ENCODE data around the gene TREM1. TPM values are rescaled to one million over a fixed set of nuclear protein-coding genes. Genes with fewer than 3 reads are reported as not detected.

TREM1 gene
- 0.25 TPM for total RNA-seq

DNA sequence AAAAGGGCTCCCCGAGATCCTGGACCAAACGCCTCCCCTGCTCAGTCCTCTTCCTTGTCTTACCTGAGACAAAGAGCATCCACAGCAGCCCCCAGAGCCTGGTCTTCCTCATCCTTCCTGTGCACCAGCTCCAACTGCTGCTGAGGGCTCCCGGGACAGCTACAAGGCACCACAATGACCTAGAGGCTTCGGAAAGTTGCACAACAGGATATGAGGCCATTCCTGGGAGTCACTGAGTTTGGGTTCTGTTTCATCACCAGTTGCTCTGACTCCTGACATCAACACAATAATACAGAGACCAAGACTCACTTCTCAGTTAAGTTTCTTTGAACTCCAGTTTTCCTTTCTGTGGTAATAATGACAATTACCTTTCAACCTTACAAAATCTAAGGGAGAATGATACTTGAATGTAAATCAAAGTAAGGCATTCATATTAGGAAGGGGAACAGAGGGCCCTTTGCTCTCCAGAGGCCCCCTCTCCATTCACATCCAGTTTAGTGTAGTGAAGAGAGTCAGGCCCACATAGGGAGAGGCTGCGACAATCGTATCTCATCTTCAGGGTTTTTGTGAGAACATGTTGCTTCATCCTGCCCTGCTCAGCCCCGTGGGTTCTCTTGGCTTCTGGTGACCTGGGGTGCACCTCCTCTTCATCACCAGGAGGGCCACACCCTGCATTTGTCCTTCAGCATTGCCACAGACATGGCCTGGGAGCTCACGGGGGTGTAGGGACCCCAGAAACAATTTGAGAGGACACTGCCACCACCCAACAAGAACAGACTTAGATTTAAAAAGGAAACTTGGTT lies at the start of gene TREM1:
TSS of gene TREM1 (minus strand) at position 139 of the 803 bp plus-strand sequence. CDS start at position 112, 27 bp downstream.
- DNase-seq (ENCODE audit: low spot score) = no peak
- peak; percentile 48 for ATAC-seq

DNA sequence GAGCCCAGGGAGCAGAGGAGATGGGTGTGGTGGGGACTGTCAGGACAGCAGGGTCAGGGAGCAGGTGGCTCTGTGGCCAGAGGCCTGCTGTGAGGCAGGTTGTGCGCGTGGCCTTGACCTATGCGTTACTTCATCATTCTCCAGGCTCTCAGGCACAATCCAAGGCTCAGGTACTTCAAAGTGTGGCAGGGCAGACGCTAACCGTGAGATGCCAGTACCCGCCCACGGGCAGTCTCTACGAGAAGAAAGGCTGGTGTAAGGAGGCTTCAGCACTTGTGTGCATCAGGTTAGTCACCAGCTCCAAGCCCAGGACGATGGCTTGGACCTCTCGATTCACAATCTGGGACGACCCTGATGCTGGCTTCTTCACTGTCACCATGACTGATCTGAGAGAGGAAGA lies 49.5 kb upstream of the TREM1 start:
- no peak for DNase-seq (ENCODE audit: low spot score)
- ATAC-seq = no peak

DNA sequence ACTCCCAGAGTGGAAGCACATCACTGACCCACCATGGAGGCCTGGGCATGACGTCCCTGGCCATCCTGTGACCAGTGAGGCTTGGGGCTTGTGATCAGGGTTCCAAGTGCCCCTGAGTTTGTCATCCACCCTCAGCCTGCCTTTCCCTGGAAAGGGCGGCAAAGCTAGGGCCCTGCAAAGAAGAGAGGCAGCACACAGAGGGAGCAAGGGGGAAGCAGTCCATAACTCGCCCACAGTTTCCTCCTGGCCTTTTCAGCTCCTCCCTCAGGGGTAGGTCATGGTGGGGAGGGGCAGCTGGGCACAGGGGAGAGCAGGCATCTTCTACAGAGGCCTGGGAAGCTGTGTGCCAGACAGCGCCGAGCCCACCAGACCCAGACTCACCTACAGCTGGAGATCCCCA lies 48.8 kb upstream of the TREM1 start, which contains the start of gene NCR2:
TSS of gene NCR2 (plus strand) at position 313 of the 400 bp plus-strand sequence. CDS start 269 bp downstream, outside the sequence.
- DNase-seq (ENCODE audit: low spot score) (no peak), ATAC-seq (no peak)

DNA sequence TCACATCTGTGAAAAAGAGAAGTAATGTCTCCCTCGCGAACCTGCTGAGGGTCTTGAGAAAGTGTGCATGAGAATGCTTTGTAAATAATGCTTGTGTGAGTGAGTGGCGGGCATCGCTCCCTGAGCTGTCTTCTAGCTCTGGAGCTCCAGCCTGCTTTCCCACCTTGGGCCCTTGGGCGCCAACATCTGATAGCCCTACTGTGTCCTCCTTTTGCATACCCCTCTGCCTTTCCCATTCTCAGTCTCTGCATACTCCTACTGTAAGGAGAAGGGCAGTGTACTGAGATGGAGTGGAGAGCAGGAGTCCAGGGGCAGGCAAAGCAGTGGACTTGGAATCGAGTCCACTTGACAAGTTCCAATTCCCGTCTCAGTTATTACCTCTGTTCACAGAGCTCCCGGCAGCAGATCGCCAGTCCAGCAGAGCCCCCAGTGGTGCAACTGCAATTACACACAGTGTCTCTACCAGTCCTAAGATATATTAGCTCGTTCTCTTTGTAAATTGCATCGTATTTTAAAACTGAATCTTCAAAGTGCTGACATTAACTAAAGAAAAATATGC lies 48.1 kb upstream of the TREM1 start:
- no peak for ATAC-seq
- no peak for DNase-seq (ENCODE audit: low spot score)

DNA sequence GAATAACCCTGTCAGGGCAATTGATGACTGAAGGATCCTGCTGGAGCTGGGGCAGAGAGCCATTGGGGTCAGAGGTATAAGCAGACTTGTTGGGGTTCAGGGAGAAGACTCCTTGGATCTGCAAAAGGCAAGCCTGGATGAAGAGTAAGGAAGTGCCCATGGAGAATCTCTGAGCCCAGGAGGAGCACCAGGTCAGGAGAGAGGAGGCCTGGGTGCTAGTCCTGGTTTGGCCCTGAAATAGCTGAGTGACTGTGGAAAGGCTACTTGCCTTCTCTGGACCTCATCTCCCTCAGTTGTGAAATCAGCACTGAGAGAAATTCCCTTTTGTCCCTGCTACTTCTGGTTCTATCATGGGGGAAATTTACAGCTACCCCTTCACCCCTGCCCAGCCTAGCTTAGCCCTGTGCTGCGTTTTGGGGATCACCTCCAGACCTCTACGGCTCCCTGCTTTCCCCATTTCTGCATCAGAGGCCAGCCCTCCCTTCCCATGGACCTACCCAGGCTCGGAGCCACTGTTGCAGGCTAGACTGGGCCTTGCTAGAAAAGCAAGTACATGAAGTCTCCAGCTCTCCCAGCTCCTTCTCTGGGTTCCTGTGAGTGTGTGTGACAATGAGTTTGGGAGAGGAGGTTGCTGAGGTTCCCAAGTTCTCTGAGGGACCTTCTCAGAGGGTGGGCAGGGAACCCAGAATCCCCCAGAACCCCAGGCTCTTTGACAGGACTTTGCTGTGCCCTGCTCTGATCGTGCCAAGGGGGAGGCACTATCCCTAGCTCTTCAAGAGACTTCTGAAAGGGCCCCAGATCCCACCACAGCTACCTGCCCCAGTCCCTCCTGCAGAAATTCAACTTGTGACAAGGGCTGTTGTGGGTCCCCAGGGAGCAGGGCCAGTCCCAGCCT lies 46.6 kb upstream of the TREM1 start:
- DNase-seq (ENCODE audit: low spot score) = no peak
- ATAC-seq = no peak

DNA sequence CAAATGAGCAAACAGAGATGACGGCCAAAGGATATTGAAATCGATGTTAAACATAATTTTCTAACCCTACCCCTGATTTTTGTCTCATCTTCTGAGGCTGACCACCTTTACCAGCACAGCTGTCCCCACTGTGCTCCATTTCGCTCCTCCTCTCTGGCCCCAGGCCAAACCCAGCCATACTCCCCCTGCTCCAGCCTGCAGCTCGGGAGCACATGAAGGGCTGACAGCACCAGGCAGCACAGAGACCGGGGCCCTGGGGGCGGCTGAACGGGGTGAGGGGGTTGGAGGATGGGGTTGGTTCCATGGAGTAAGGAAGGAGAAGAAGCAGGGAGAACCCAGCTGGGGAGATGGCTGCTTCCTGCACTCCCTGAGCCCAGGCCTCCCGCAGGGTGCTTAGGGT lies 45.8 kb upstream of the TREM1 start:
- ATAC-seq (no peak), DNase-seq (ENCODE audit: low spot score) (no peak)

DNA sequence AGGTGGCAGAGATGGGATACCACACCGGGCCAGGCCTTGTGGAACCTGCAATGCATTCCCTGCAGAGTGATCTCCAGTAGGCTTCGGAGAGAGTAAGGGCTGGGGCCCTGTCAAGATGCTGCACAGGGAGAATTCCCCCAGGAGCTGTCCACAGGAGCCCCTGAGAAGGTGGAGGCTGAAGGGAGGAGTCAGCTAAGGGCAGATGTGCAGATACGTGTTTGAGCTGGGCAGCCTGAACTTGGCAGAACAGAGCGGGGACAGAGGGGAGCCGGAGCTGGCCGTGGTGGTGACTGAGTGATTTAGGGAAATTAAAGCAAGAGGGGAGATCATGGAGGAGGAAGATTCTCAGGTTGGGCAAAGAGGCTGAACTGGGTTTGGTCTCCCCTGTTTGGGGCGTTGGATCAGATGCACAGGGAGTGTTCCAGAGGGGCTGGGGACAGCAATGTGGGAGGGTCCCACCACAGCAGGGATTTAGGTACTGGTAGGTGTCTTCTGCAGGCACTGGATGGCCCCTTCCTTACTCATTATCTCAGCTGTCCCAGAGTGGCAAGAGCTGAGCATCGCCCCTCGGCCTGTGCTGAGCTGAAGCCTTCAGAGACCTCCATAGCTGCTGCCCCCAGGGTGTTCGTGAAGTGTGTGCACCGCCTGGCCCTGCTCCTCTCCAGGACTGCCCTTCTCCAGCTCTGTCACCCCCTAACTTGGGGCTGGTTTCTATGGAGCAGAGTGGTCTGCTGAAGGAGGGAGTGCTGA lies 45.1 kb upstream of the TREM1 start:
- ATAC-seq (no peak), DNase-seq (ENCODE audit: low spot score) (no peak)

DNA sequence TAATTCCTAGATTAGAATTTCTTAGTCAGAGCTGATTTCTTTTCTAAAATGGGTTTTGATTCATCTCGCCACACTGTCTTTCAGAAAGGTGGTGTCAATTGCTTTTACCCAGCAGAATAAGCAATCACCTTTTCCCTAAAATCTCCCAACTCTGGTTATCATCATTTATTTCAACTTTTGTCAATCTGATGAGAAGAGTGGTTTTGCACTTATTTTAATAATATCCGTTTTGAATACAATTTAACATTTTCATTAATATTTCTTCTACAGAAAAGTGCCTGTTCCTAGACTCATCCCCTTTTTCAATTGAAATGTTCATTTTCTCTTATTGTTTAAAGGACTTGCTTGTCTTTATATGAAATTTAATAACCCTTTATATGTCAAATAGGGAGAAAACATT lies 40.7 kb upstream of the TREM1 start:
- DNase-seq (ENCODE audit: low spot score) (no peak), ATAC-seq (no peak)

DNA sequence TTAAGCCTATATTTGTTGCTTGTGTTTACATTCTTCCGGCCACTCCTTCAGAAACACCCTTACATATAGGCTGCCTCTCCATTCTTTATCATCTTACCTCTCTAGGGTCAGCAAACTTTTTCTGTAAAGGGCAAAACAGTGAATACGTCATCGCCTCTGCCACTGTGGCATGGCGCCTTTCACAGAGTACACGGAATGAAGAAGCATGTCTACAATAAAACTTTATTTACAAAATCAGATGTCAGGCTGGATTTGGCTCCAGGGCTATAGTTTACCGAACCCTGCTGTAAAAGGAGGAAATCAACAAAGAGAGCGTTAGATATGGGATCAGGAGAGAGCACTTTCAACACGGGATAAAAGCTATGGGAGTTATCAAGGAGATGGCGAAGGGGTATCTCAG lies 39.6 kb upstream of the TREM1 start:
- DNase-seq (ENCODE audit: low spot score) (no peak), ATAC-seq (no peak)

DNA sequence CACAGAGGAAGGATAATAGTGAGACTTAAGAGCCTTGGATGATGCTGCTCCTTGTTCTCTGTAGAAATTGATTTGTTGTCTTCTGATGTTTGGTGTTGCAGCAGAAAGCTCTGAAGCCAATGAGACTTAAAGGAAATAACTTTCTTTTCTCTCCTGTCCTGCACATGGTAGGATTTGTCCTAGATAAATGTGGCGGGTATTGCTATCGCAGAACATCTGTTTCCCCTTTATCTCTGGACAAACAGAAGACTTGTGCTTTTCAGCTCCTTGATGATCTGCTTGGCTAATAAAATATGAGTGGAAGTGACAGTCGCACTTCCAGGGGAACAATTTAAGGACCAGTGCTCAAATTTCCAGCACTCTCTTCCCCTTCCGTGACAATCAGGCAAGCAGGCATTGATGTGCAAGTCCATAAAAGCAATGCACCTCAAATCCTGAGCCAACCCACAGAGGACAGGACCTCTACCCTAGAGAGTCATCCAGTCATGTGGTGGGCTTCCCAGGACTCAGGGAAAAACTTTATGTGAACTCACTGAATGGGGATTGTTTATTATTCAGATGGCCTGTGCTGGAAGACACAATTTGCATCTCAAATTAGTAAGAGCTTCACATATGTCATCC lies 39.1 kb upstream of the TREM1 start:
- DNase-seq (ENCODE audit: low spot score) (no peak), ATAC-seq (no peak)

DNA sequence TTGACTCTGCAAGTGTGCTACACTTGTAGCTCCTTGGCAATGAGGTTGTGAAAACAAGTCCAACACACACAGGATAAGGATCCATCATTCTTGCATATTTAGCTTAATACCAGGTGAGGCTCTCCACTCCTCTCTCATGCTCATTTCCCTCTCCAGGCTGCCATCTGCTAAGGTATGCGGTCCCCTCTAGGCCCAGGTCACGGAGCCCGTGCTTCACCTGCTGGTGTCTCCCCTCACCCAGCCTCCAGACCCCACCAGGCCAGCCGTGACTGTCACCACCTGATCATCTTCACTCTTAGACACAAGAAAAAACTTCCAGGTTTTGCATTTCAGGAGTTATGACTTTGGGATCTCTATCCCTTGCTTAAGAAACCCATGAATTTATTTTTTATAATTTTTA lies 34.7 kb upstream of the TREM1 start:
- ATAC-seq (no peak), DNase-seq (ENCODE audit: low spot score) (no peak)

DNA sequence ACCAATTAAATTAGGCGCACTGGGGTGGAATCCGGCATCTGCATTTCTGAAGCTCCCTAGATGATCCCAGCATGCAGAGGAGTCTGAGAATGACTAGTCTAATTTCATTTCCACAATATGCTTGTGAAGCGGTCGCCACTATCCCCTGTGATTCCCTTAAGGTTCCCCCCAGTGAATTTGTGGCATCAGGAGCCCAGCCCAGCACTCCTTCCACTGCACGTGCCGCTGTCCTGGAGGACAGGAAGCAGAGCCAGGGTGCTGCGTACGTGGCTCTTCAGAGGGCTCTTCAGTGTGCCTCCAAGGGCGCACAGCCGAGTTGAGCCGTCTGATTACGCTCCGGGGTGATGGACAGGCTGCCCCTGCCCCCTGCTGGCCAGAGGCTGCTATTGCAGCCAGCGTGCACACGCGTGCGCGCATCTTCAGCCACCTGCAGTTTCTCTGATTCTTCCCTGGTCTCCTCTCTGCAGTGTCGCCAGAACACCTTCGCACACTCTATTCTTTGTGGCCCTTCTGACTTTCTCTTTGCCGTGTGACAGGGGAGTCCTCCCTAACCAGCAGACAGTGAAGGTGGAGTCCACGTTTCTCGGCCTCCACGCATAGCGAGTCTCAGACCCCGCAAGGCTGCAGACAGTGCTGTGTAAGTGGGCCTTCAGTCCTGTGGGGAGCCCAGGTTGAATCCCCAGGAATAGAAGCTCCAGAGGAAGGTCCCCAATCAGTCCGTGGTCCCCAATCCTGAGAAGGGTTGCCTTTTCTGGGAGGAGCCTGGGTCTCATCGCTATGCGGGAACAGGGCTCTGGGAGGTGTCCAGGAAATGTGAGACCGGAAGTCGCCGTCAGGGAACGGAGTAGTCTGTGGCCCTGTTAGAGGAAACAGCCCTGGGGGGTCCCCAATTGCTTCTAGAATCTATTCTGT lies 32.4 kb upstream of the TREM1 start:
- DNase-seq (ENCODE audit: low spot score) = peak; percentile 81
- ATAC-seq = peak; percentile 100

DNA sequence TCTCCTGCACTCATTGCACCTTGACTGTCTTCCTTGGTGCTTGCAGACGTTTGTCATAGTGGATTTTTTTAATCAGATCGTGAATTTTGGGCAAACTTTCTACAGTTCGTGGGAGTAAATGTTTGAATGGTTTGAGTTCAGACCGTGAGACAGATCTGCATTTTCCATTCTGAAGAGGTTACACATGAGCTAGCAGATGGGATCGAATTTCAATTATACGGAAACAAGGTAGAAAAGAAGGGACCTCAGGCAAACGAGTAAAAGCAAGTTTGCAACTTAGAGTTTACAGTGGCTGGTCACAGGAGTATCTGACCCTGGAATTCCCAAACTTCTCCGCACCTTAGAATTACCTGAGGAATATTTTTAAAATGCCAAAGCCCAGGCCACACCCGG lies 31.8 kb upstream of the TREM1 start:
- DNase-seq (ENCODE audit: low spot score) (no peak), ATAC-seq (no peak)

DNA sequence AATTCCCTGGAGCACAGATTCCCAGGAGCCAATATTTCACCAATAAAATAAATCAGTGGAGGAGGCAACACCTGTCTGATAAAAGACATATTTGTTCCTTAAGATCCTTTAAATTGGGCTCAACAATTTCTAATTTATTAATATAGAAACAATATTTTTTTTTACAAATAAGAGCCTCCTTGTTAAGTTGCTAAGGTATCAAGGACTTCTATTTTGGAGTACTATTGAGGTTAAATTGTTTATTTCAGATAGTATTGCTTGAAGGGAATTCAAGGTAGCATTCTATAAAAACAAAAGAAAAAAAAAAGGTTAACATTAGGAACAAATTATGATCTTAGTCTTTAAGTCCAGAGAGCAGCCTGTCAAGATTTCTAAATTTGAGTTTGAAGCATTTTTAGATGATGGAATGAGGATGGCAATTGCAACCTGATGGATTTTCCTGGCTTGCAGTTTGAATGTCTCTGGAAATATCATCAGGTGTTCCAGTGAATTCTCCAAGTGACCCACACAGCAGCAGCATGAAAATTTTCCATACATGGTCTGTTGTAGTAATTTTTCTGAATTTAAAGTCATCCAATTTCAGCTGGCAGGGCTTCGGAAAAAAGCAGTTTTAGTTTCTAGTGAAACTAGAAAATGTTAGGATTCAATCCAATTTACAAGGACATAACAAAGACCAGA lies 29.6 kb upstream of the TREM1 start:
- ATAC-seq (no peak), DNase-seq (ENCODE audit: low spot score) (no peak)

DNA sequence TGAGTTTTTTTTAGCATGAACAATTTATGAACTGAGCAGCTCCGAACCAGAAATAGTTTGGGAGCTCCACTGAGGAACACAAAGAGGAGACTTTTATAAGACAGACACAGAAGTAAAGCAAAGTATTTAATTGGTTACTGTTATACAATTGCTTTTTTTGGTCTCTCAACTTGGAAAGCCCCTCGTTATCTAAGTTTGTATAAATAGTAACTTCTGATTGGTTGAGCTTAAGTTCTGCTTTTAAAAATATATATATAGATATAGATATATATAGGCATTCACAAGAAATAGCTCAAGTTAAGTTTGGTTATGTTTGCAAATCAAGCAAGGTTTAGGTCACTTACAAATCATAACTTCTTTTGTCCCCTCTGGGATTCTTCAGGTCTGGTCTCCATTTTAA lies 28.7 kb upstream of the TREM1 start:
- ATAC-seq (no peak), DNase-seq (ENCODE audit: low spot score) (no peak)

DNA sequence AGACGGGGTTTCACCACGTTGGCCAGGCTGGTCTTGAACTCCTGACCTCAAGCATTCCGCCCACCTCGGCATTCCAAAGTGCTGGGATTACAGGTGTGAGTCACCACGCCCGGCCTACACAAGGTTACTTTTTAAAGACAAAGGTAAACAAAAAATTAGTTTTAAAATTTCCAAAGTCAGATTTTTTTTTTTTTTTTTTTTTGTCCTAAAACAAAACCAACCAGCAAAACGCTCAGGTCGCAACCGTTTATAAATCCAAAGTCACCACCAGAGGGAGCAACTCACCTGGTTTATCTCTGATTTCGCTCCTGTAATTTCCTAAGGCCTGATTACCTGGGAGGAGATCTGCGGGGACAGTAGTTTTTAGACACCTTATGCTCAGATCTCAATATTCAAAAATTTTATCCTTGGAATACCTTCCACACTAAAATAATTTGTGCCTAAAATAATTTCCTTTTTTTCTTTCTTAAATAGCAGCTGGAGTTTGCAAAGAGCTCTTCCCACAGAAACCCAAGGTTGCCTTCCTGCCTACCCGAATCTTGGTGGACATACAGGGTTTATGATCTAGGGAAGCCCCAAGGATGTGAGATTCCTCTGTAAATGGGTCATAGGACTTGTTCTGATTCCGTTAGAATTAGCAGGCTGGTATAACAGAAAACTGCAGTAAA lies 19.8 kb upstream of the TREM1 start:
- DNase-seq (ENCODE audit: low spot score) (no peak), ATAC-seq (peak; percentile 89)

DNA sequence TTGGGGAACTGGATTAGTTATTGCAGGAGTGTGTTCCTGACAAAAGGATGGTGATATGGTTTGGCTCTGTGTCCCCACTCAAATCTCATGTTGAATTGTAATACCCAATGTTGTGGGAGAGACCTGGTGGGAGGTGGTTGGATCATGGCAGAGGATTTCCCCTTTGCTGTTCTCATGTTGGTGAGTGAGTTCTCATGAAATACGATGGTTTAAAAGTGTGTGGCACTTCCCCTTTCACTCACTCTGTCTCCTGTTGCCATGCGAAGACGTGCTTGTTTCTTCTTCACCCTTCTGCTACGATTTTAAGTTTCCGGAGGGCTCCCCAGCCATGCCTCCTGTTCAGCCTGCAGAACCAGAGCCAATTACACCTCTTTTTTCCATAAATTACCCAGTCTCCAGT lies 16.2 kb upstream of the TREM1 start:
- DNase-seq (ENCODE audit: low spot score) (no peak), ATAC-seq (no peak)

DNA sequence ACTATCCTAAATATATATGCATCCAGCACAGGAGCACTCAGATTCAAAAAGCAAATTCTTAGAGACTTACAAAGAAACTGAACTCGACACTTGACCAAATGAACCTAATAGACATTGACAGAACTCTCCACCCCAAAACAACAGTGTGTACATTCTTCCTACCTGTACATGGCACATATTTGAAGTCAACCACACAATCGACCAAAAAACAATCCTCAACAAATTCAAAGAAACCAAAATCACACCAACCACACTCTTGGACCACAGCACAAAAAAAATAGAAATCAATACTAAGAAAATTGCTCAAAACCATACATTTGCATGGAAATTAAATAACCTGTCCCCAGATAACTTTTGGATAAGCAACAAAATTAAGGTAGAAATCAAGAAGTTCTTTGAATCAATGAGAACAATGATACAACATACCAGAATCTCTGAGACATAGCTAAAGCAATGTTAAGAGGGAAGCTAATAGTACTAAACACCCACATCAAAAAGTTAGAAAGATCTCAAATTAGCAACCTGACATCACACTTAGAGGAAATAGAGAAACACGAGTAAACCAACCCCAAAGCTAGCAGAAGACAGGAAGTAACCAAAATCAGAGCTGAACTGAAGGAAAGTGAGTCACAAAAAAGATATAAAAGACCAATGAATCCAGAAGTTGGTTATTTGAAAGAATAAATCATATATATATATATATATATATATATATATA lies 12.5 kb upstream of the TREM1 start:
- DNase-seq (ENCODE audit: low spot score) (no peak), ATAC-seq (no peak)

All from left lobe of liver (tissue), 2 donors.